Hepatocyte (in vitro differentiated cells): Measurements from ENCODE around the gene LYSMD2.

Experiments
- CTCF ChIP-seq: fragments of 200-600 bp; sonication (generic); IDR thresholded peaks from 2 replicates; pipeline ENCODE4 v1.5.1; 2016; ENCODE audit warnings: antibody characterized with exemption, mild to moderate bottlenecking; ENCODE audit not compliant: poor library complexity
- EZH2 ChIP-seq: fragments of 200-600 bp; sonication (generic); IDR thresholded peaks from 2 replicates; pipeline ENCODE4 v1.6.1; 2016; ENCODE audit warnings: antibody characterized with exemption, mild to moderate bottlenecking, borderline replicate concordance
- EZH2phosphoT487 ChIP-seq: fragments of 200-600 bp; sonication (generic); IDR thresholded peaks from one replicate; pipeline ENCODE4 v1.6.1; 2018; ENCODE audit warnings: antibody characterized with exemption, mild to moderate bottlenecking, low read depth, moderate library complexity; ENCODE audit not compliant: unreplicated experiment, severe bottlenecking

GRCh38 chr15:51752888-51753287 is 15.4 kb upstream of the LYSMD2 start:
- TF ChIP-seq EZH2 (no peak), CTCF (no peak), EZH2phosphoT487 (no peak)
